Mesenchymal stem cell (in vitro differentiated cells and primary cell): Measurements from ENCODE around the gene B4GALT4.

Experiments
- DNase-seq: peaks from one replicate; pipeline ENCODE4 v3.0.0-alpha.2; 2013
- H2AFZ ChIP-seq: one replicate; pipeline ENCODE4 v1.6.1; 2013; ENCODE audit warnings: low read depth, mild to moderate bottlenecking, control low read depth, inconsistent platforms, low read length, moderate library complexity
- H2AK5ac ChIP-seq: 2 replicates; pipeline ENCODE4 v1.6.1; 2013; ENCODE audit warnings: low read length, moderate library complexity, mild to moderate bottlenecking, inconsistent platforms; ENCODE audit not compliant: severe bottlenecking
- H2BK120ac ChIP-seq: one replicate; pipeline ENCODE4 v1.6.1; 2013; ENCODE audit warnings: low read depth, mild to moderate bottlenecking, inconsistent platforms, low read length, moderate library complexity
- H2BK12ac ChIP-seq, 2 experiments: one replicate each; pipeline ENCODE4 v1.6.1; 2013; ENCODE audit warnings: inconsistent platforms in 2 of 2, low read length in 2 of 2, mild to moderate bottlenecking in 2 of 2, moderate library complexity in 2 of 2, control low read depth in 1 of 2
- H2BK15ac ChIP-seq: one replicate; pipeline ENCODE4 v1.6.1; 2013; ENCODE audit warnings: mild to moderate bottlenecking, low read depth, inconsistent platforms; ENCODE audit not compliant: poor library complexity, severe bottlenecking
- H2BK5ac ChIP-seq: 2 replicates; pipeline ENCODE4 v1.6.1; 2013; ENCODE audit warnings: low read depth, mild to moderate bottlenecking, low read length, control low read depth, inconsistent platforms; ENCODE audit not compliant: poor library complexity, severe bottlenecking
- H3K14ac ChIP-seq, 2 experiments: one replicate each; pipeline ENCODE4 v1.6.1; 2013; ENCODE audit warnings: inconsistent platforms in 2 of 2, low read length in 2 of 2, control low read depth in 1 of 2, mild to moderate bottlenecking in 1 of 2, moderate library complexity in 1 of 2
- H3K18ac ChIP-seq, 2 experiments: one replicate each; pipeline ENCODE4 v1.6.1; 2013; ENCODE audit warnings: inconsistent platforms in 2 of 2, low read length in 2 of 2, control low read depth in 1 of 2, low read depth in 1 of 2, mild to moderate bottlenecking in 1 of 2
- H3K23ac ChIP-seq, 2 experiments: one replicate each; pipeline ENCODE4 v1.6.1; 2013; ENCODE audit warnings: inconsistent platforms in 2 of 2, low read length in 2 of 2, mild to moderate bottlenecking in 2 of 2, moderate library complexity in 2 of 2, control low read depth in 1 of 2
- H3K27ac ChIP-seq: 2 replicates; pipeline ENCODE4 v1.5.1; 2013; ENCODE audit warnings: mild to moderate bottlenecking, moderate library complexity, low read length, control low read depth, inconsistent platforms; ENCODE audit not compliant: poor library complexity, severe bottlenecking
- H3K27me3 ChIP-seq, 2 experiments: 2 replicates each; pipeline versions ENCODE4 v1.6.1 to v1.7.0; 2013; ENCODE audit warnings: low read length in 2 of 2, mild to moderate bottlenecking in 2 of 2, moderate library complexity in 2 of 2, control low read depth in 1 of 2, inconsistent platforms in 1 of 2; ENCODE audit not compliant: control insufficient read depth in 1 of 2, insufficient read depth in 1 of 2
- H3K36me3 ChIP-seq, 2 experiments: 2 replicates each; pipeline versions ENCODE4 v1.6.1 to v1.7.0; 2013; ENCODE audit warnings: low read length in 2 of 2, control low read depth in 1 of 2, inconsistent platforms in 1 of 2, low read depth in 1 of 2, mild to moderate bottlenecking in 1 of 2; ENCODE audit not compliant: insufficient read depth in 2 of 2, control insufficient read depth in 1 of 2
- H3K4ac ChIP-seq, 2 experiments: one replicate each; pipeline ENCODE4 v1.6.1; 2013; ENCODE audit warnings: inconsistent platforms in 2 of 2, low read length in 2 of 2, mild to moderate bottlenecking in 2 of 2, moderate library complexity in 2 of 2, control low read depth in 1 of 2, low read depth in 1 of 2
- H3K4me1 ChIP-seq: 2 replicates; pipeline ENCODE4 v1.6.1; 2013; ENCODE audit warnings: low read depth, low read length, control low read depth; ENCODE audit not compliant: control insufficient read depth, insufficient read depth
- H3K4me2 ChIP-seq: 2 replicates; pipeline ENCODE4 v1.6.1; 2013; ENCODE audit warnings: low read length, mild to moderate bottlenecking, inconsistent platforms; ENCODE audit not compliant: poor library complexity, severe bottlenecking
- H3K4me3 ChIP-seq, 2 experiments: 2 replicates each; pipeline versions ENCODE4 v1.5.1 to v1.7.0; 2013; ENCODE audit warnings: low read length in 2 of 2, mild to moderate bottlenecking in 2 of 2, control low read depth in 1 of 2, low read depth in 1 of 2; ENCODE audit not compliant: insufficient read depth in 1 of 2
- H3K79me1 ChIP-seq: replicated peaks from 2 replicates; pipeline ENCODE4 v1.6.1; 2013; ENCODE audit warnings: mild to moderate bottlenecking, control low read depth, low read length, inconsistent platforms; ENCODE audit not compliant: poor library complexity, severe bottlenecking
- H3K9ac ChIP-seq: 2 replicates; pipeline ENCODE4 v1.7.0; 2013; ENCODE audit warnings: mild to moderate bottlenecking, low read length, moderate library complexity
- H3K9me3 ChIP-seq: 2 replicates; pipeline ENCODE4 v1.7.0; 2013; ENCODE audit warnings: mild to moderate bottlenecking, low read length; ENCODE audit not compliant: control insufficient read depth
- H4K8ac ChIP-seq: one replicate; pipeline ENCODE4 v1.6.1; 2013; ENCODE audit warnings: inconsistent platforms, mild to moderate bottlenecking, low read length, moderate library complexity
- H4K91ac ChIP-seq: one replicate; pipeline ENCODE4 v1.6.1; 2013; ENCODE audit warnings: mild to moderate bottlenecking, low read length, inconsistent platforms
- WGBS: methylation state at CpG from one replicate; pipeline ENCODE4 v1.1.7; 2013; ENCODE audit warnings: mixed read lengths; 5-methylcytosine and 5-hydroxymethylcytosine counted together

B4GALT4 gene

DNA sequence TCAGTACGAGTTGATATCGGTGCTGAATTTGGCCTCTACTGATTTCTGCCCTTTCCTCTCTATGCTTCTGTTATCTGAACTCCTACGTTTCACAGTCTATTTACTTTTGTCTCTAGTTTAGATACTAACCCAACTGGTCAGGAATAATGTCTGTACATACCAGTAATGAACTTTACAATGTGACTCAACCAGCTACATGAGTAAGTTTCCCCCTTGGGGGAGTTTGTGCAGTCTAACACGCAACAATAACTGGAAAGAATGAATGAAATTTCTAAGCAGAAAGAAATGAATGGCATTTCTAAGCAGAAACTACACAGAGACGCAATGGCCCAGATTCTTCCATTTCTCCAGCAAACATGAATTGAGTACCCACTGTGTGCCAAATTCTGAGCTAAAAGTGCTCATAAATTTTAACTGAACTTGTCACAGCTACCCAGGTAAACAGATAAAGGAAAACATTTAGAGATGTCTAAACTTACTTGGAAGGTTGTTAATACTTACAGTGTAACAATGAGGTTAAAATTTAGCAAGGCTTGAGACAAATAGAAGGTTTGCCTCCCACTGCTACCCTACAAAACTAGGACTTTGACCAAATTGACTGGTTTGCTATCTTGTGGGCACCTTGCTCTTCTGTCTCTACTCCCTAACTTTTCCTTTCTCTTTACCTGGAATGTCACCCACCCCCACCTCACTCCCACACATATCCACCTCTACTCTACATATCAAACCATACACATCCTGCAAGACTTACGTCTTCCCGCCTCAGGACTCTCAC lies 55.7 kb downstream of the B4GALT4 start:
- no peak overlapping the region for H2BK15ac ChIP-seq
- H3K18ac ChIP-seq, result no peak overlapping the region
- H3K79me1 ChIP-seq, result no peaks in the 10 kb centered on the region
- no peaks in the 10 kb centered on the region for H3K9me3 ChIP-seq
- peak overlapping the region; percentile 0 for H3K9ac ChIP-seq
- no peak overlapping the region for H3K4ac ChIP-seq
- no peak overlapping the region for H4K8ac ChIP-seq
- H4K91ac ChIP-seq, result no peak overlapping the region
- H3K4me3 ChIP-seq, result no peak overlapping the region
- 82% methylated on average over 5 of the region's 7 CpGs for WGBS
- DNase-seq, result peak; percentile 39
- peak overlapping the region; percentile 84 for H3K27ac ChIP-seq
- H3K36me3 ChIP-seq, result no peaks in the 10 kb centered on the region
- H2AFZ ChIP-seq, result no peak overlapping the region
- H3K4me1 ChIP-seq, result peaks cover 14% of the 10 kb centered on the region
- H2BK5ac ChIP-seq, result no peak overlapping the region
- no peak overlapping the region for H2AK5ac ChIP-seq
- H3K4me2 ChIP-seq, result no peak overlapping the region
- no peak overlapping the region for H2BK12ac ChIP-seq
- no peak overlapping the region for H2BK120ac ChIP-seq
- H3K23ac ChIP-seq, result no peak overlapping the region
- no peaks in the 10 kb centered on the region for H3K27me3 ChIP-seq
- no peak overlapping the region for H3K14ac ChIP-seq

GRCh38 chr3:119184111-119184510 lies 56.6 kb downstream of the B4GALT4 start:
- WGBS, result 83% methylated on average over 9 of the region's 9 CpGs
- peak overlapping the region; percentile 69 for H2AK5ac ChIP-seq
- peaks cover 14% of the 10 kb centered on the region for H3K4me1 ChIP-seq

GRCh38 chr3:119181765-119182164 lies 58.9 kb downstream of the B4GALT4 start:
- 50% methylated on average over 1 of the region's 3 CpGs for WGBS

More at GRCh38 chr3:119184111-119184510, 56.6 kb downstream of the B4GALT4 start:
- no peak overlapping the region for H2BK15ac ChIP-seq
- no peak overlapping the region for H3K23ac ChIP-seq
- no peaks in the 10 kb centered on the region for H3K27me3 ChIP-seq
- H3K79me1 ChIP-seq, result no peaks in the 10 kb centered on the region
- H3K9ac ChIP-seq, result no peak overlapping the region
- no peak overlapping the region for H3K4me3 ChIP-seq
- H2BK12ac ChIP-seq, result no peak overlapping the region
- no peak for DNase-seq
- H3K9me3 ChIP-seq, result no peaks in the 10 kb centered on the region
- H2AFZ ChIP-seq, result no peak overlapping the region
- no peak overlapping the region for H3K4me2 ChIP-seq
- no peak overlapping the region for H3K18ac ChIP-seq
- H2BK120ac ChIP-seq, result no peak overlapping the region
- peak overlapping the region; percentile 80 for H3K27ac ChIP-seq
- no peaks in the 10 kb centered on the region for H3K36me3 ChIP-seq
- H3K4ac ChIP-seq, result no peak overlapping the region
- no peak overlapping the region for H4K91ac ChIP-seq
- H4K8ac ChIP-seq, result no peak overlapping the region
- no peak overlapping the region for H3K14ac ChIP-seq
- H2BK5ac ChIP-seq, result no peak overlapping the region

DNA sequence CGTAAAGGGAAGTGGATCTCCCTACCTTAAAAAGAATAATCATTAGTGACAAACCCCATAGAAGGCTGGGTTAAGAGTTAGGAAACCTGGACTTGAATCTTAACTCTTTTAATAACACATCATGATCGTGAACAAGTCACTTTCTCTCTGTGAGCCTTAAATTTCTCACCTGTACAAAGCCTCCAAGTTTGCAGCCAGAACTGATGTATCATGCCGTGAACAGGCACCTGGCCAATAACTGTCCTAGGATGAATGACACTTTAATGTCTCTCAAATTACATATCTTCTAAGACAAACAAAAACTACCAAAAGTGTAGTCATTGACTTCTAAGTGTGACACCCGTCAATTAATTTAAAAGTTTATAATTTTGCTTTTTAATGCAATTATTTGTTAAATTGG lies 63.4 kb downstream of the B4GALT4 start:
- Histone ChIP-seq H3K4me2 (no peak overlapping the region), H3K4me3 (no peak overlapping the region), H3K9me3 (no peaks in the 10 kb centered on the region), H4K91ac (no peak overlapping the region), H2AK5ac (no peak overlapping the region), H3K27ac (no peak overlapping the region), H3K18ac (no peak overlapping the region), H2AFZ (no peak overlapping the region), H2BK12ac (no peak overlapping the region), H3K23ac (no peak overlapping the region), H4K8ac (no peak overlapping the region), H3K4ac (no peak overlapping the region), H3K36me3 (no peaks in the 10 kb centered on the region), H2BK120ac (no peak overlapping the region), H3K9ac (no peak overlapping the region), H3K79me1 (no peaks in the 10 kb centered on the region), H3K14ac (no peak overlapping the region), H3K27me3 (peaks cover 0 to 7% of the 10 kb centered on the region in 2 experiments), H3K4me1 (peaks cover 9% of the 10 kb centered on the region), H2BK5ac (no peak overlapping the region), H2BK15ac (no peak overlapping the region)
- 84% methylated on average over 3 of the region's 4 CpGs for WGBS
- DNase-seq, result no peak

More at GRCh38 chr3:119181765-119182164, 58.9 kb downstream of the B4GALT4 start:
- H3K9ac ChIP-seq, result no peak overlapping the region
- no peak overlapping the region for H2BK120ac ChIP-seq
- H3K4me2 ChIP-seq, result no peak overlapping the region
- no peaks in the 10 kb centered on the region for H3K9me3 ChIP-seq
- peaks cover 12% of the 10 kb centered on the region for H3K4me1 ChIP-seq
- no peak overlapping the region for H2BK12ac ChIP-seq
- H2AK5ac ChIP-seq, result peak overlapping the region; percentile 55
- no peaks in the 10 kb centered on the region for H3K36me3 ChIP-seq
- H3K14ac ChIP-seq, result no peak overlapping the region
- no peak overlapping the region for H3K4me3 ChIP-seq
- no peak overlapping the region for H3K4ac ChIP-seq
- no peak overlapping the region for H4K8ac ChIP-seq
- H3K23ac ChIP-seq, result peak overlapping the region in 1 of 2 experiments; percentile 42
- H2AFZ ChIP-seq, result no peak overlapping the region
- no peak for DNase-seq
- peak overlapping the region; percentile 8 for H3K27ac ChIP-seq
- H2BK5ac ChIP-seq, result no peak overlapping the region
- no peak overlapping the region for H2BK15ac ChIP-seq
- no peaks in the 10 kb centered on the region for H3K27me3 ChIP-seq
- no peak overlapping the region for H4K91ac ChIP-seq
- H3K79me1 ChIP-seq, result no peaks in the 10 kb centered on the region
- H3K18ac ChIP-seq, result no peak overlapping the region
